HEK293T (cell line): ENCODE data around the gene F11.

ENCODE experiments used
- ARNT ChIP-seq: fragments of 450-650 bp; IDR thresholded peaks from 2 replicates; pipeline ENCODE4 v1.6.1; 2017; ENCODE audit warnings: mild to moderate bottlenecking
- BHLHE40 ChIP-seq: fragments of 450-650 bp; IDR thresholded peaks from 2 replicates; pipeline ENCODE4 v1.6.1; 2016; ENCODE audit warnings: mild to moderate bottlenecking, moderate library complexity, borderline replicate concordance
- CTBP1 ChIP-seq: fragments of 450-650 bp; IDR thresholded peaks from 2 replicates; pipeline ENCODE4 v1.6.1; 2016; ENCODE audit warnings: borderline replicate concordance
- ELF4 ChIP-seq: fragments of 450-650 bp; IDR thresholded peaks from 2 replicates; pipeline ENCODE4 v1.6.1; 2017; ENCODE audit warnings: antibody characterized with exemption
- FOXA1 ChIP-seq: fragments of 450-650 bp; IDR thresholded peaks from 2 replicates; pipeline ENCODE4 v1.6.1; 2016; ENCODE audit warnings: mild to moderate bottlenecking
- FOXK2 ChIP-seq: fragments of 450-650 bp; IDR thresholded peaks from 2 replicates; pipeline ENCODE4 v1.6.1; 2016; ENCODE audit warnings: mild to moderate bottlenecking
- FOXM1 ChIP-seq: fragments of 450-650 bp; IDR thresholded peaks from 2 replicates; pipeline ENCODE4 v1.6.1; 2017; ENCODE audit warnings: mild to moderate bottlenecking, borderline replicate concordance
- LEF1 ChIP-seq: fragments of 450-650 bp; IDR thresholded peaks from 2 replicates; pipeline ENCODE4 v1.6.1; 2017; ENCODE audit warnings: mild to moderate bottlenecking, borderline replicate concordance
- NFRKB ChIP-seq: fragments of 450-650 bp; IDR thresholded peaks from 2 replicates; pipeline ENCODE4 v1.6.1; 2016; ENCODE audit warnings: mild to moderate bottlenecking, moderate library complexity
- PKNOX1 ChIP-seq: fragments of 450-650 bp; IDR thresholded peaks from 2 replicates; pipeline ENCODE4 v1.6.1; 2016
- SP1 ChIP-seq: fragments of 450-650 bp; IDR thresholded peaks from 2 replicates; pipeline ENCODE4 v1.6.1; 2017
- SUZ12 ChIP-seq: fragments of 450-650 bp; IDR thresholded peaks from 2 replicates; pipeline ENCODE4 v1.6.1; 2016; ENCODE audit warnings: mild to moderate bottlenecking
- TARDBP ChIP-seq: fragments of 450-650 bp; IDR thresholded peaks from 2 replicates; pipeline ENCODE4 v1.6.1; 2016
- ZNF384 ChIP-seq: fragments of 450-650 bp; IDR thresholded peaks from 2 replicates; pipeline ENCODE4 v1.6.1; 2016

GRCh38 chr4:186300659-186301390, 34.8 kb downstream of the F11 start:
- no peak for TF ChIP-seq FOXA1
- no peak for TF ChIP-seq FOXK2
- TF ChIP-seq SP1, result no peak
- TF ChIP-seq BHLHE40, result no peak
- TF ChIP-seq CTBP1, result no peak
- no peak for TF ChIP-seq ARNT
- TF ChIP-seq LEF1, result no peak
- no peak for TF ChIP-seq TARDBP
- no peak for TF ChIP-seq ZNF384
- no peak for TF ChIP-seq ELF4
- TF ChIP-seq NFRKB, result no peak
- no peak for TF ChIP-seq SUZ12
- TF ChIP-seq PKNOX1, result no peak
- no peak for TF ChIP-seq FOXM1
